GM03348 (cell line): ENCODE measurements around the gene RSPH4A.
"Not testable (repeated sequence)": the region's sequence is repeated elsewhere in the genome, so short reads cannot be mapped to it uniquely, and the experiment has no call there.

Experiments
- DNase-seq: peaks from one replicate; pipeline ENCODE4 v3.0.0; 2012; ENCODE audit warnings: low spot score

Gene RSPH4A

DNA sequence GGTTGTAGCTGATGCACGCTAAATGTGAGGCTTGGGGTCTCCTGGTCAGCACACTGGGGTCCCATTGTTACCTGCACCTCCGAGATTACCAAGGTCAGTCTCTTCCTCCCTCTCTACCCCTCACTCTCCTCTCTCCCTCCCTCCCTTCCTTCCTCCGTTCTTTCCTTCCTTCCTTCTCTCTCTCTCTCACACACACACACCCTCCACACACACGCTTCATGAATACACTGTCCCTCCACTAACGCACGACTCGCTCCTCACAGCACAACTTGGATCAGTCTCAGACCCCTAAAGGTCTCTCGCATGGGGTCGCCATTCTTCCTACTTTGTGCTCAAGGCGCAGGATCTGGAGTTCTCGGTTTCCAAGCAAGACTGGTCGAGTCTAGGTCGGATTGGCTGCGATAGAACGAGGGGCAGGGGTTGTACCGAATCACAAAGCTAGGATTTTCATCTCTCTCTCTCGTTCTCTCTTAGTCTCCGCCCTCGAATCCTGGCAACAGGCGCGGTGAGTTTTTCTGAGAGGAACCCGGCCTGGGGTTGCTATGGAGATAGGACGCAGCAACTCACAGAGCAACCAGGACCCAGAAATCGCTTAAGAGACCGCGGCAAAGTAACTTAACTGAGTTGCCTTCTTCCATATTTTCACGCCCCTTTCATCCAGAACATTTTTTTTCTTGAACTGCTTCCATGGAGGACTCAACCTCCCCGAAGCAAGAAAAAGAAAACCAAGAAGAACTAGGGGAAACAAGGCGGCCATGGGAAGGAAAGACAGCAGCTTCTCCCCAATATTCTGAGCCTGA, at the start of gene RSPH4A:
Gene RSPH4A, plus strand, starts transcription at position 543 of the 800 bp plus-strand sequence. Its CDS starts 145 bp downstream, at position 688.
- peak; percentile 96 for DNase-seq

DNA sequence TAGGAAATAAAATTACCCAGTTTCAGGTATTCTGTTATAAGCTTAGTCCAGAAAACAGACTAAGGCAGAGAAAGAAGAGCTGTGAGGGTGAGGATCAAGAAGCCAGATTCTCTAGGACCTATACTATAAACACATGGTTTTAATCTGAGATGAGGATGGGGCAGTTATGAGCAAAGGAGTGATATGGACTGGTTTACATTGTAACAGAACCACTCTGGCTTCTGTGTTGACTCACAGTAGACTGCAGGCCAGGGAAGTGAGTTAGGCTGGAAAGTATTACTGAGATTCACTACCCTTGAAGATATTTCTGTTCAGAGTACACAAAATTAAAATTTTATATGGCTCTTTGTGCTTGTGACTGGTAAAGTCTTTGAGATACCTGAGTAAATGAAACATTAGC, 48.2 kb upstream of the RSPH4A start:
- no peak for DNase-seq

DNA sequence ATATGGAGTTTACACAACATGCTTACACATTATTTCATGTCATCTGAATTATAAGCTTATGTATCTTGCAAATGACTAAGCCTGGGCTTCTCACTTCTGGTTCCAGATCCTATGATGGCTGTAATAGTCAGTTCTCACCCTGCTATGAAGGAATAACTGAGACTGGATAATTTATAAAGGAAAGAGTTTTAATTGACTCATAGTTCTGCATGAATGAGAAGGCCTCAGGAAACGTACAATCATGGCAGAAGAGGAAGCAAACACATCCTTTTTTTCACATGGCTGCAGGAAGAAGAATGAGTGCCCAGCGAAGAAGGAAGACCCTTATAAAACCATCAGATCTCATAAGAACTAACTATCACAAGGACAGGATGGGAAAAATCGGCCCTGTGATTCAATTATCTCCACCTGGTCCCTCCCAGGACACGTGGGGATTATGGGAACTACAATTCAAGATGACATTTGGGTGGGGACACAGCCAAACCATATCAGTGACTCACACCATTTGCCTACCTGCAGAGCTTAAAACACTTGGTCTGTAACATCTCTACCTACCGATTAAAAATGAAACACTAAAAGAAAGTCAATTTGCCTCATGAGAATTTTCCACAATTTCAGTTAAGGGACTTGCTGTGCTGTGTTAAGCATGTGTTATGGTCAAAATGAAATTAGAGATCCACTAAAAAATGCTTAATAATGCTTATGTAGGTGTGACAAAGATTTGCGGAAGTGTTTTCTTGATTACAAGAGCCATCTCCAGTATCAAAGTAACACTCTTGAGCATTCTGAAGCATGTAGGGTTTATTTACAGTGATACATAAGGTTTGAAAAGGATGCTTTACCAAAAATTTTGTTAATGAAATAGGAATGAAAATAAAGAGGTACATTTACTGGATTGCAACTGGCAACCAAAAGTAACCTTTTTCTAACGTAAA, 47.2 kb upstream of the RSPH4A start:
- no peak for DNase-seq

DNA sequence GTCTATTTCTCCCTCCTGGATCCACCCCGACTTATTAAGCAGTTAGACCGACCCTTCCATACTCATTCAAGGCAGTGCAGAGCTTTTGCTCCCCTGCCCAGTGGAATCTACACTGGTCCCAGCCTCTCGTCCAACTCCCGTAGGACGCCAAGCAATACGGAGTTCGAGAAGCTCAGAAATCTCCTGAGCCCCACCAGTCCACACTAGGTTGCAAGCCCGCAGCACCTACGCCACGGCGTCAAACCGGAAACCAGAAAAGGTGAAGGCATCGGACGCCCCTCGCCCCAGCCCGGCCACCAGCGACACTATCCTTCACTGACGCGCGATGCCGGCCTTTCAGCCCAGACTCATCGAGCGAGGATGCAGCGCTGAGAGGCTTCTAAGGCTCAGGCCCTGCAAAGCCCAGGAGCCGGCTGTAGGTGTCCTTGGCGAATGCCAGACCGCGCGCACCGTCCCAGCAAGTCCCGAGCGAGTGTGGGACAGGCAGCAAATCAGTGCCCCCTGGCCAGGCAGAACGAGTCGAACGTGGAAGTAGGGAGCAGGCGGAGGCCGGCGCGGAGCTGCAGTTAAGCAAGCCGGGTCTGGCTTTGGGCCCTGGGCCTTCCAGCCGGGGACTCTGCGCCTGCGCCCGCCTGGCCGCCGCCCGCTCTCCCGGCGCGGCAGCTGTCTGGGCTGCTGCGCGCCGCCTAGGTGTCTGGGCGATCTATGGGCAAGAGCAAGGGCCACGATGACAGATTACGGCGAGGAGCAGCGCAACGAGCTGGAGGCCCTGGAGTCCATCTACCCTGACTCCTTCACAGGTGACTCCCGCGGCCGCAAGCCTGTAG, 45.2 kb upstream of the RSPH4A start, which contains the start of gene RWDD1:
Gene RWDD1, plus strand, starts transcription at position 649 of the 827 bp plus-strand sequence. Its CDS starts 79 bp downstream, at position 728.
- peak; percentile 98 for DNase-seq

DNA sequence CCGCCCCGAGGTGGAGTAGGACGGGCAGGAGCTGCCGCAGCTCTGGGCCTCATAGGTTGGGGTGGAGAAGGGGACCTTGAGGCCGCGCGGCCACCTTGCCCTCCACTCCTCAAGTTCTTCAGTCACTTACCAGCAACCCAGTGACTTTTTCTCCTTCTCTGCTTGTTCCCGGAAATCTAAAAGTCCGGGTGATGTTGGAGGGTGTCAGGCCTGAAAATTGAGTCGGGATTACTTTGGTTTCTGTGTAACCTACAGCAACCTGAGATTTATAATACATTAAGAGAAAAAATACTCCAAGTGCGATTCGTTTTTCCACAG, 44.6 kb upstream of the RSPH4A start:
- no peak for DNase-seq

DNA sequence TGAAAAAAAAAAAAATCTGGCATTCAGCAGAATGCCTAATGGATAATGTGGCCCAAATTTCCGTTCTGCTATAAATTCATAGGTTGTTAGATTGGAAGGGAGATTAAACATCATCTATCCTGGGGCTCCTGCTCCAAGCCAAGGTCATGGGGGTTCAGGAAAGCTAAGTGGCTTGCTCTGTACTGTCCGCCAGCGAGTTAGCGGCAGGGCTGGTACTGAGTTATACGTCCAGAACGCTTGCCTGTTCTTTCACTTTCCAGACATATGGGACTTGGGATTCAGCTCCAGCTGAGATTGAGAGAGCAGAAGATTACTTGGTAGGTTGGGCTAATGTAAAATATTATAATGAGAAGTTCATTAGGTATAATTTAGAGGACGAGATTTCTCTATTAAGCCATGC, 44.1 kb upstream of the RSPH4A start:
- DNase-seq = peak; percentile 41

DNA sequence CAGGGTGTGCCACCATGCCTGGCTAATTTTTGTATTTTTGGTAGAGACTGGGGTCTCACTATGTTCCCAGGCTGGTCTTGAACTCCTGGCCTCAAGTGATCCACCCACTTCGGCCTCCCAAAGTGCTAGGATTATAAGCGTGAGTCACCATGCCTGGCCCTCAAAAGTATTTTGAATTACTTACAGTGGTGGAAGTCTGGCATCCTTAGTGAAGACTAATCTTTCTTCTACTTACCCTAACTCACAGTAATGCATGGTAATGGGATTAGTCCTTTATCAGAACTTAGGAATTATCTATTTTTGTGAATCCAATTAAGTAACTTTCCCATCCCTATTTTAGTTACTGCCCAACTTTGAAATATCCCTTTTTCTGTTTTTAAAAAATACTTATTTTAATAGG, 41.1 kb upstream of the RSPH4A start:
- DNase-seq = no peak

DNA sequence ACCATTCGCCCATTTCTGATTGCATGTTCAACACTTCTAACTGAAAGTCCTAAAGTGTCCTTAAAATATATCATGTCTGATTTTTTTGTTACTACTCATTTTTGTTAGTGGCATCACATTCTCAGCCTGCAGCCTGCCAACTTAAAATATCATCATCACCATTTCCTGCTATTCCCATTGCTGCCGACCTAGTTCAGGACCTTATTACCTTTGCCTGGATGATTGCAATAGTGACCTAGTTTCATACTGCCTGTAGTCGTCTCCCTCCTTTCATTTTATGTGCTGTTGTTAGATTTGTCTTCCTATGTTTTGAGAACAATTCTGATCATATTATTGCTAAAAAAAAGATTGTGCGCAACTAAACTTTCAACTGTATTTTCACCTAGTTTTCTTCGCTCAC, 38.8 kb upstream of the RSPH4A start:
- DNase-seq = no peak

DNA sequence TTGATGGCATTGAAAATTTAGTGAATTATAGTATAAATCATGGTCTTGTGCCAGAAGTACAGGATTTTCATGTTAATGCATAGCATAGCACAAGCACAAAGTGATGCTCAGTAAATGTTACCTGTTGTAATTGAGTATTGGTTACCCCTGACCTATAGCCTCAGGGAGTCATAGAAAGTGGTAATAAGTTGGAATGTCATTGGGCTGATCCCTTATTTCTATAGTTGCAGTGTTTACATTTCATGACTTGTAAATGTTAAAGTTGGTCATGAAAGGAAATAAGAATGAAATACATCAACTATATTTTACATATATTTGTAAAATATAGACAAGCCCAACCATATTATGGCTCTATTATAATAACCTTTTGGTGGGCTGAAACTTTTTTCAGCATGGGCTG, 37.9 kb upstream of the RSPH4A start:
- no peak for DNase-seq

DNA sequence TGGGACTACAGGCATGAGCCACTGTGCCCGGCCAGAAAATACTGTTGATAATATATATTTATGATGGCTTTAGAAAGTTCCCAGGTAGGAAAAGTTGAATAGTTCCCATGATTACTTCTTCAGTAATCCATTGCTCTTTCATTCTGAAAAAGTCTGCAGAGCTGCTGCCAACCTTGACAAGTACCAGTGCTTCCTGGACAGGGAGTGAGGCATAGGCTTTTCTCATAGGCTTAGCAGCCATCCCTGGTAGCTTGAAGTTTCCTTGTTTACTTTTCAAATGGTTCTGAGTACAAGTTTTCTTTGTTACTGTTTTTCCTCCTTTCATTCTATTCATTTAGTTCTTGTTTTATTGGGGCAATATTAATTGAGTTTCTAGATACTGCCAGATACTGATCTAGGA, 37.1 kb upstream of the RSPH4A start:
- DNase-seq = no peak

DNA sequence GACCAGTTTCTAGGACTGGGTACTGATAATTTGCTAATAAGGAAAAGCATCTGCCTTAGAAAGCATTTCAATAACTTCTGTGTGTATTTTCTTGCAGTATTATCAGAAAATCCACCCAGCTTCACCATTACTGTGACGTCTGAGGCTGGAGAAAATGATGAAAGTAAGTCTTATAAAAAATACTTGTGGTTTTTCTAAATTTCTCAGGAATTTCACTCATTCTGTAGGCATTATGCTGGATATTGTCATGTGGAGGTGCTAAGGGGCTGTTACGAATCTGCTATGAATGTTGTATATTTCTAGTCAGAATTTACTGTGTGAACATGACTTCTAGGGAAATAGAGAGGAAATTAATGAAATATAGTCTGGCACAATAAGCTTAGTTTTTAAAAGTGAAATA, 36.1 kb upstream of the RSPH4A start:
- peak; percentile 42 for DNase-seq

DNA sequence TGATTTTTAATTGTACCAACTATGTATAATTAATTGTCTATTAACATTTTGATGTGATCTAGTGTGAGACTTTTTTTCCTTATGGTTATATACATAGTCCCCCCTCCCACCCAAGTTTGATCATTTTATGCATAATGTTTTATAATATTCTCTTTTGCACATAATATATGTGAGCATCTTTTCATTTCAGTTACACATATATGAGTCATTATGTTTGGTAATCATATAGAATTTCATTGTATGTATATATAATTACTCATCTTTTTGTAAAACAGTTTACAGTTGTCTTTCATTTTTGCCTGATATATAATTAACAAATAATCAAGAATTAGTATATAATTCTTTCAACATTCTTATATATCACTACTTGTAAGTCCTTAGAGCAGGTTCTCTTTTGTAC, 30.0 kb upstream of the RSPH4A start:
- no peak for DNase-seq

DNA sequence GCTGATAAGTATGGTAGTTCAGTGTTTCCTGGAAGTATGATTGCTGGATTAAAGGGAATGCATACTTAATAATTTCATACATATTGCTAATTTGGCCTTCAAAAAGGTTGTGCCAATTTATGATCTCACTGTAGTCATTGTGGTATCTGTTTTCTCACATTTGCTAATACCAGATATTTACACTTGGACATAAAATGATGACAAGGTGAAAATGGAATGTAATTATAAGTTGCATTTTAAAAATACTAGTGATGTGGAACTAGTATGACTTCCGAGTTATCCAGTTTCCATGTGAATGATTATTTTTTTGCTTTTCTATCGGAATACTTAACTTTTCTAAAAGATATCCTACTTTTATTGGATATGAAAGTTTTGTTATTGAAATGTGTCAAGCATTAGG, 29.5 kb upstream of the RSPH4A start:
- DNase-seq = no peak

DNA sequence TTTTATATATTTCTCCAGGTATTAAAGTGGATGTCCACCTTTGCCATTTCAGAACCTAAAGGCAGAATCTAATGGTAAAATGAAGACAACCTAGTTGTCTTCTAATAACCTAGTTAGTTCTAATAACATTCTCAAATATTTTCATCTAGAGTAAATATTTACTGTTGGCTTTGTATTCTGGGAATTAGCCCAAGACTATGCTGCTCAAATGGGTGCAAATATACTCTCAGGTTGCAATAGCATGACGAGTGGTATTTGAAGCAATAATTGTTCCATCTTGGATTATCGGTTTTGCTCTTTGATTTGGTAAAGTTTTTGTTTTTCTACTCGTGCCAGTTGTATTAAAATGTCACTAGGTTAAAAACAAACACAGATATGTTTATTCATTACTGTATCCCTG, 21.0 kb upstream of the RSPH4A start:
- no peak for DNase-seq

DNA sequence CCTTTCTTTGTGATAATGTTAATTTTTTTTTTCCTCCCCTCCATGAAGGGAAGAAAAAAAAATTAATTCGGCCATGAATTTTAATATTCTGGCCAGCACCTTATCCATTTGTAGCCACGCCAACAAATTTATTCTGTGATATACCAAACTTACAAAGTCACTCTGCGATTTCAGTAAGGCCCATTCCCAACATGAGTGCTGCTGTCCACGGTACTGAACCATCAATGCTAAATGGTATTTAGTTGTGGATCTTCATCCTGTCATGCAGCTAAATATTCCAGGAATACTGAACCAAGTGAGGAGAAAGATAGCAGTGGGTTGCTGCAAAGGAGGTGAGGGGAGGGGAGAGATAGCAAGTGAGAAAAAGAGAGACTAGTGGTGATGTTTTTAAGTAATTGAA, 19.5 kb upstream of the RSPH4A start:
- peak; percentile 10 for DNase-seq

DNA sequence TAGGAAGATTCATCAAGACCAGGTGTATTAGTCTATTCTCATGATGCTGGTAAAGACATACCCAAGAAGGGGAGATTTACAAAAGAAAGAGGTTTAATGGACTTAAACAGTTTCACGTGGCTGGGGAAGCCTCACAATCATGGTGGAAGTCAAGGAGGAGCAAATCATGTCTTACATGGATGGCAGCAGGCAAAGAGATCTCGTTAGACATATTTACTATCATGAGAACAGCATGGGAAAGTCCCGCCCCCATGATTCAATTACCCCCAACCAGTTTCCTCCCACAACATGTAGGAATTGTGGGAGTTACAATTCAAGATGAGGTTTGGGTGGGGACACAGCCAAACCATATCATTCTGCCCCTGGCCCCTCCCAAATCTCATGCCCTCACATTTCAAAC, 12.4 kb upstream of the RSPH4A start:
- not testable (repeated sequence) for DNase-seq

DNA sequence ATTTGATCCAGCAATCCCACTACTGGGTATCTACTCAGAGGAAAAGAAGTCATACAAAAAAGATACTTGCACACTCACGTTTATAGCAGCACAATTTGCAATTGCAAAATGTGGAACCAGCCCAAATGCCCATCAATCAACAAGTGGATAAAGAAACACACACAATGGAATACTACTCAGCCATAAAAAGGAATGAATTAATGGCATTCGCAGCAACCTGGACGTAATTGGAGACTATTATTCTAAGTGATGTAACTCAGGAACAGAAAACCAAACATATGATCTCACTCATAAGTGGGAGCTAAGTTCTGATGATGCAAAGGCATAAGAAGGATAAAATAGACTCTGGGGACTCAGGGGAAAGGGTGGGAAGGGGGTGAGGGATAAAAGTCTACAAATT, 11.4 kb upstream of the RSPH4A start:
- not testable (repeated sequence) for DNase-seq

DNA sequence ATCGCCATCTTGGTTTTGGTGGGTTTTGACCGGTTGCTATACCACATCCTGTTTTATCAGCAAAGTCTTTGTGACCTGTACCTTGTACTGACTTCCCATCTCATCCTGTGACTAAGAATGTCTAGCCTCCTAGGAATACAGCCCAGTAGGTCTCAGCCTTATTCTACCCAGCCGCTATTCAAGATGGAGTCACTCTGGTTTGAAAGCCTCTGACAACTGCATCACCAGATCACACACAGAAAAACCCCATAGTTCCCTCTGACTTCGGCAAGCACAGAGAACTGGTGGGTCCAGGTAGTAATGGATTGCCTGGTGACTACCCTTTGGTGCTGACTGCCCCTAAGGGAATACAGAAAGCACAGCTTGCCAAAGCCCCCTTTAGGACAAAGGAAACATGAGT, 10.3 kb upstream of the RSPH4A start:
- DNase-seq = no peak

DNA sequence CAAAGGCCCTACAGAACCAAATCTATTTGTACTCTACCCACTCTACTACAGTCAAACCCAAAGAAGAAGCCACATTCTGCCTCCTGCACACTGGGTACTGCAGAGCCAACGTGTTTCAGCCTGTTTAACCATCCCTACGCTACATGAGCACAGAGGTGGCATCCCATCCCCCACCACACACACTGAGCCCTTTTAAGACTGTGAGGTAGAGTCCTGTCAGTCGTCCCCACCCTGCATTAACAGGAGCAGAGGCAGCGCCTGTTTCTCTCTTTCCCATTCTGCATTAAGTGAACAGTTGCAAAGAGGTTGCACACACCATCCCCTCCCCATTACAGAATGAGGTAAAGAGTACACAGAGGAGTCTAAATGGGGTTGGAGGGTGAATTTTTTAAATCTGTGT, 5.2 kb upstream of the RSPH4A start:
- no peak for DNase-seq

DNA sequence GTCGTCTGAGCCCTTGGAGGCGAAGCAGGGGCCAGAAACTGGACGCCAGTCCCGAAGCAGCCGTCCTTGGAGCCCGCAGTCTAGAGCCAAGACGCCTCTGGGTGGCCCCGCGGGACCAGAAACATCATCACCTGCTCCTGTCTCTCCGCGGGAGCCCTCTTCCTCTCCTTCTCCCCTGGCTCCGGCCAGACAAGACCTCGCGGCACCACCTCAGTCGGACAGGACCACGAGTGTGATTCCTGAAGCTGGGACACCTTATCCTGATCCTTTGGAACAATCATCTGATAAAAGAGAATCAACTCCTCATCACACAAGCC, 416 bp downstream of the RSPH4A start:
- peak; percentile 47 for DNase-seq

DNA sequence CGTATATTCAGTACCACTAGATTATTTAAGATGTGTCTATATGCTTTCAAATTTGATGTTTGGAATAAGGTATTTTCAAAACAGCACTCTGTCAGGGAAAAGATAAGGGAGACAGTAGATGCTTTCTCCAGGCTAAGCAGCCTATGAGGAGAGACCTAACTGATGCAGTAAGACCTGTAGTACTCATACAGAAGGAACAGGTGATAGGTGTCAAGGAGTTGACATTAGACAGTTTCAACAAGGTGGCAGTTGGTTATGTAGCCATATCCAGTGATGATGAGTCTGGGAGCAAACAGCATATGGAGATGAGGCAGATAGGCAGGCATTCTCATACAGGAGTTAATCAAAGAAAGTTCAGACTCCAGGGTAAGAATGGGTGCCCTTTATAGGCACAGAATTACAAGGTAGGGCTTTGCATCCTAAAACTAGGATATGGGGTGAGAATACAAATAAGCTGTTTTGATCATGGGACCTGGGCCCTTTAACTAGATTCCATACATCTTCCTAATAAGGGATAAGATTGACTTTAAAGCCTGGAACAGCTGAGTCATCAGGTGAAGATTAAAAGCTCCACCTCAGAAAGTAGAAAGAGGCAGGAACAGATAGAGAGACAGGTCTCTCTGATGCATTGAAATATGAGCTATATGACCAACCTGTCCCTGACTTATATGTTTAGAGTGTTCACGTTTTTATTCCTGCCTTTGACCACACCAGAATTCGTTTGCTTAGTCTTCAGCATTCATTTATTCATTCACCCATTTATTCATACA, 7.9 kb downstream of the RSPH4A start:
- no peak for DNase-seq

DNA sequence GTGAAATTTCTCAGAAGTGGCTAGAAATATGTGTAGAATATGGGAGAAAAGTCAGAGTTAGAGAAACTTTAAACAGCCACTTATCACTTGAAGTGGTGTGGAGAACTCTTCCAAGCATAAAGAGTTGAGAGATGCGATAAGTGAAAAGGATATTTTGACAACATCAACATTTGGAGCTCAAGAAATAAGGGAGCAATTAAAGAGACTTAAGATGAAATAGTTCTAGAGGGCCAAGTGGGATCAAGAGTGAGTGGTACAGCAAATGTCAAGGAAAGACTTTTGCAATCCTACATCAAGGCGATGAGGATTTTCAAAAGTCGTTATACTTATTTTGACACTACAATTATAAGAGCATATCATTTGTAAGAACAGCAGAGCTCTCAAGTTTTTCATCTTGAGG, 9.6 kb downstream of the RSPH4A start:
- no peak for DNase-seq
